HG02571 (cell line): ENCODE data around the gene LMLN.
"Not testable (repeated sequence)": the region's sequence is repeated elsewhere in the genome, so short reads cannot be mapped to it uniquely, and the experiment has no call there.

Experiments used
- ATAC-seq: cut with Tn5 transposase; IDR thresholded peaks from one replicate; pipeline ENCODE4 v1.9.1; 2021; ENCODE audit warnings: mild to moderate bottlenecking, moderate library complexity; ENCODE audit not compliant: unreplicated experiment

Gene LMLN

GRCh38 chr3:198022604-198023003 lies 62.6 kb downstream of the LMLN start:
- no peak for ATAC-seq

- ATAC-seq = no peak
These were observed 65.6 kb downstream of the LMLN start for GRCh38 chr3:198025644-198026043.

GRCh38 chr3:198026620-198027019 lies 66.6 kb downstream of the LMLN start:
- ATAC-seq = no peak

- no peak for ATAC-seq
These were observed 67.2 kb downstream of the LMLN start for GRCh38 chr3:198027045-198027798.

- no peak for ATAC-seq
These were observed 67.9 kb downstream of the LMLN start for GRCh38 chr3:198027799-198028390.

GRCh38 chr3:198028718-198029117 lies 68.7 kb downstream of the LMLN start:
- no peak for ATAC-seq

GRCh38 chr3:198030125-198030524 lies 70.1 kb downstream of the LMLN start:
- no peak for ATAC-seq

GRCh38 chr3:198030726-198031125 lies 70.7 kb downstream of the LMLN start:
- ATAC-seq = no peak

- ATAC-seq = no peak
These were observed 72.3 kb downstream of the LMLN start for GRCh38 chr3:198032039-198032936.

- no peak for ATAC-seq
These were observed 83.1 kb downstream of the LMLN start for GRCh38 chr3:198043119-198043518.

GRCh38 chr3:198046120-198046857 lies 86.3 kb downstream of the LMLN start:
- ATAC-seq = no peak

- ATAC-seq = no peak
These were observed 88.4 kb downstream of the LMLN start for GRCh38 chr3:198048445-198048844.

- no peak for ATAC-seq
These were observed 91.8 kb downstream of the LMLN start for GRCh38 chr3:198051836-198052235.

- ATAC-seq = not testable (repeated sequence)
These were observed 93.4 kb downstream of the LMLN start for GRCh38 chr3:198053462-198053861.

- ATAC-seq = no peak
These were observed 101.4 kb downstream of the LMLN start for GRCh38 chr3:198061119-198062067.

GRCh38 chr3:198062068-198062465 lies 102.0 kb downstream of the LMLN start:
- no peak for ATAC-seq

- ATAC-seq = no peak
These were observed 104.4 kb downstream of the LMLN start for GRCh38 chr3:198064420-198064819.

- no peak for ATAC-seq
These were observed 105.9 kb downstream of the LMLN start for GRCh38 chr3:198065897-198066296.

- no peak for ATAC-seq
These were observed 107.4 kb downstream of the LMLN start for GRCh38 chr3:198067416-198067815.

- ATAC-seq = no peak
These were observed 110.9 kb downstream of the LMLN start for GRCh38 chr3:198070871-198071270.
